ENCODE data around the gene APMAP. TPM values are rescaled to one million over a fixed set of nuclear protein-coding genes. Genes with fewer than 3 reads are reported as not detected.

Gene APMAP
- total and polyA plus RNA-seq, 7 donors = 19.9 to 44.5 (median 25.5) TPM

- Histone ChIP-seq H3K4me1 (no peaks in the 10 kb centered on the region), H3K4me3 (no peak overlapping the region), H3K36me3 (ENCODE audit: insufficient read depth in 1 of 2, low read depth in 1 of 2) (no peaks in the 10 kb centered on the region), H3K27me3 (ENCODE audit: insufficient read depth in 3 of 3, low read length in 2 of 3) (no peaks in the 10 kb centered on the region), H3K9me3 (peaks cover 7% of the 10 kb centered on the region), H3K27ac (no peak overlapping the region)
- 0 to 94% (median 44%) methylated on average over 1 of the region's 1 CpG for WGBS, 3 donors
- TF ChIP-seq CTCF (IDR thresholded peaks at IDR 0.05) = no peak
- no peak for DNase-seq
- ATAC-seq = no peak
- intact Hi-C loops (cut with DNase I) = no loop called here
Measured at GRCh38 chr20:24937579-24937978, 55.0 kb downstream of the APMAP start.

GRCh38 chr20:24936526-24937407, 55.8 kb downstream of the APMAP start:
- Histone ChIP-seq H3K36me3 (ENCODE audit: insufficient read depth in 1 of 2, low read depth in 1 of 2) (no peaks in the 10 kb centered on the region), H3K27ac (no peak overlapping the region), H3K4me3 (no peak overlapping the region), H3K4me1 (no peaks in the 10 kb centered on the region), H3K27me3 (ENCODE audit: insufficient read depth in 3 of 3, low read length in 2 of 3) (no peaks in the 10 kb centered on the region), H3K9me3 (peaks cover 7% of the 10 kb centered on the region)
- WGBS, 3 donors = 79 to 81% (median 79%) methylated on average over 7 of the region's 7 CpGs
- no peak for TF ChIP-seq CTCF (IDR thresholded peaks at IDR 0.05)
- intact Hi-C loops (cut with DNase I) = no loop called here
- no peak for ATAC-seq
- no peak for DNase-seq

DNA sequence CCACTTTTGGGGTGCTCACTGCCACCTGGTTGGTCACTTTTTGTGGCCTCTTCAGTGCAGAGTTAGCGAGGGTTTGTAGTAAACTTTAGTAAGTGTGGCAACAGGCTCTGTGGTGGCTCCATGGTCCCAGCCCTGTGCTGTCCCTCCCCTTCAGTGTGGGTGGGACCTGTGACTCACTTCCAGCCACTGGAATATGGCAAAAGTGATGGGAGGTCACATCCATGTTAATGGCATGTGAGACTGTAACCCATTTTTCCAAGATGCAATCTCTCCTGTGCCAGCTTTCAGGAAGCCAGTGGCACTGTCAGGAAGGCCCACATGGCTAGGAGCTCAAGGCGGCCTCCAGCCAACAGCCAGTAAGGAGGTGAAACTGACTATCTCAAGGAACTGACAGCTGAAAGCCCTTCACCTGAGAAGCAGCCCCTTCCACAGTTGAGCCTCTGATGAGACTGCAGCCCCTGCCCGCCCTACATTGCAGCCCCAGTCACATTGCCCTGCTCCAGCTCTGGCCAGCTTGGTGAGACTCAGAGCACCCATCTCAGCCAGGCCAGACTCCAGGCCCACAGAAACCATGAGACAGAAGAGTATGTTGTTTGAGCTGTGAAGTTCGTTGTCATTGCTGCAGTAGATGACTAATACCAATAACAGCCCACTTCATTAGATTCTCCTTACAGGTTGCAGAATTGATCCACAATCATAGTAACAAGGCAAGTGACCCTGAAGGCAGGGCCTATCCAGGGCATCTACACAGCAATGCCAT, 56.6 kb downstream of the APMAP start:
- Histone ChIP-seq H3K4me3 (no peak overlapping the region), H3K4me1 (no peaks in the 10 kb centered on the region), H3K36me3 (ENCODE audit: insufficient read depth in 1 of 2, low read depth in 1 of 2) (no peaks in the 10 kb centered on the region), H3K9me3 (no peaks in the 10 kb centered on the region), H3K27me3 (ENCODE audit: insufficient read depth in 3 of 3, low read length in 2 of 3) (no peaks in the 10 kb centered on the region), H3K27ac (no peak overlapping the region)
- 94 to 96% (median 94%) methylated on average over 4 of the region's 4 CpGs for WGBS, 3 donors
- ATAC-seq (no peak), DNase-seq (no peak)
- intact Hi-C loops (cut with DNase I) = no loop called here
- TF ChIP-seq CTCF (IDR thresholded peaks at IDR 0.05) = no peak

GRCh38 chr20:24935140-24935539, 57.4 kb downstream of the APMAP start:
- H3K4me1 ChIP-seq = no peaks in the 10 kb centered on the region
- 82 to 93% (median 92%) methylated on average over 3 of the region's 3 CpGs for WGBS, 3 donors
- ATAC-seq (no peak), DNase-seq (no peak)
- H3K27ac ChIP-seq = no peak overlapping the region
- no peaks in the 10 kb centered on the region for H3K9me3 ChIP-seq
- H3K27me3 ChIP-seq (ENCODE audit: insufficient read depth in 3 of 3, low read length in 2 of 3) = no peaks in the 10 kb centered on the region
- no peak for TF ChIP-seq CTCF (IDR thresholded peaks at IDR 0.05)
- H3K4me3 ChIP-seq = no peak overlapping the region
- no peaks in the 10 kb centered on the region for H3K36me3 ChIP-seq (ENCODE audit: insufficient read depth in 1 of 2, low read depth in 1 of 2)
- intact Hi-C loops (cut with DNase I) = no loop called here
